D721Med (cell line): Measurements from ENCODE around the gene ICAM1.

Source experiments
- DNase-seq: peaks from one replicate; pipeline ENCODE4 v3.0.0; 2011; ENCODE audit warnings: low spot score; ENCODE audit not compliant: insufficient read length
- FAIRE-seq: peaks from 2 replicates; lab custom pipeline; 2011; peaks lifted over from hg19 to GRCh38; lab: Jason Lieb, UNC
- TF ChIP-seq, protein P1 (sequence below): IDR thresholded peaks from 2 replicates; pipeline ENCODE4 v1.5.1; 2012; ENCODE audit warnings: mild to moderate bottlenecking, control low read depth; ENCODE audit not compliant: insufficient read depth; ENCODE audit errors: missing control alignments

The ICAM1 gene

DNA sequence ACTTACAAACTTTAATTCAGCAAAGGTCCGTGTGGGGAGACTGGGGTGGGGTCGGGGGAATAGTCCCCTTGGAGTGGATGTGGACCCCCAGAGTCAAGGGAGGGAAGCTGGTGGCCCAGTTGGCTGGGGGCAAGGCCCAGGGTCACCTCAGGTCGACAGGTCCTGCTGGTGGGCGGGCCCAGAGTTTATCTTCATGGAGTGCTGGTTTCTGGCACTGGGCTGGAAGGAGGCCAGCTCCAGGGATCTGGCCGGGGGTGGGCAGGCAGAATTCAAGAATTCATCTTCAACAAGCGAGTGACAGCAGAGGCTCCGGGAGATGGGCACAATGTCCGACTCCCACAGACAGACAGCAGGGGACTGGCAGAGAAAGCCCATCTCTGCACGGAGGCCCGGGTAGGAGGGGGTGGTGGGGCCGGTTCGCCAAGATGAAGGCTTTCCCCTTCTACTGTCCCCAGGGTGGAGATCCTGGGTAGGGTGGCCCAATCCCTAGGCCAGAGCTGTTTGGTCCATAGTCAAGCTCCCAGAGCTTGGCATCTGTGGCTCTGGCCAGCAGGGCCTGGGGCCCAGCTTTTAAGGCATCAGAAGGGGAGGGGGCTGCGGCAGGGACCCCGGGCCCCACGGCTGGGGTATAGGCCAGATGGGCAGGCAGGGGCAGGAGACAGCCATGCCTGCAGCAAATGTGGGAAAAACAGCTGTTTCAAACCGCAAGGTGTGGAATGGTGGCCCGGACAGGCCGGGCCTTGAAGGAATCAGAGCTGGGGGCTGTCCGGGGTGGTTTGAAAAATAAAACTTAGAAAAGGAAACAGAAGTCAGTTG is 45.5 kb downstream of the ICAM1 start:
- DNase-seq (no peak), FAIRE-seq (no peak)
- TF ChIP-seq, protein P1, sequence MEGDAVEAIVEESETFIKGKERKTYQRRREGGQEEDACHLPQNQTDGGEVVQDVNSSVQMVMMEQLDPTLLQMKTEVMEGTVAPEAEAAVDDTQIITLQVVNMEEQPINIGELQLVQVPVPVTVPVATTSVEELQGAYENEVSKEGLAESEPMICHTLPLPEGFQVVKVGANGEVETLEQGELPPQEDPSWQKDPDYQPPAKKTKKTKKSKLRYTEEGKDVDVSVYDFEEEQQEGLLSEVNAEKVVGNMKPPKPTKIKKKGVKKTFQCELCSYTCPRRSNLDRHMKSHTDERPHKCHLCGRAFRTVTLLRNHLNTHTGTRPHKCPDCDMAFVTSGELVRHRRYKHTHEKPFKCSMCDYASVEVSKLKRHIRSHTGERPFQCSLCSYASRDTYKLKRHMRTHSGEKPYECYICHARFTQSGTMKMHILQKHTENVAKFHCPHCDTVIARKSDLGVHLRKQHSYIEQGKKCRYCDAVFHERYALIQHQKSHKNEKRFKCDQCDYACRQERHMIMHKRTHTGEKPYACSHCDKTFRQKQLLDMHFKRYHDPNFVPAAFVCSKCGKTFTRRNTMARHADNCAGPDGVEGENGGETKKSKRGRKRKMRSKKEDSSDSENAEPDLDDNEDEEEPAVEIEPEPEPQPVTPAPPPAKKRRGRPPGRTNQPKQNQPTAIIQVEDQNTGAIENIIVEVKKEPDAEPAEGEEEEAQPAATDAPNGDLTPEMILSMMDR, result no peak

DNA sequence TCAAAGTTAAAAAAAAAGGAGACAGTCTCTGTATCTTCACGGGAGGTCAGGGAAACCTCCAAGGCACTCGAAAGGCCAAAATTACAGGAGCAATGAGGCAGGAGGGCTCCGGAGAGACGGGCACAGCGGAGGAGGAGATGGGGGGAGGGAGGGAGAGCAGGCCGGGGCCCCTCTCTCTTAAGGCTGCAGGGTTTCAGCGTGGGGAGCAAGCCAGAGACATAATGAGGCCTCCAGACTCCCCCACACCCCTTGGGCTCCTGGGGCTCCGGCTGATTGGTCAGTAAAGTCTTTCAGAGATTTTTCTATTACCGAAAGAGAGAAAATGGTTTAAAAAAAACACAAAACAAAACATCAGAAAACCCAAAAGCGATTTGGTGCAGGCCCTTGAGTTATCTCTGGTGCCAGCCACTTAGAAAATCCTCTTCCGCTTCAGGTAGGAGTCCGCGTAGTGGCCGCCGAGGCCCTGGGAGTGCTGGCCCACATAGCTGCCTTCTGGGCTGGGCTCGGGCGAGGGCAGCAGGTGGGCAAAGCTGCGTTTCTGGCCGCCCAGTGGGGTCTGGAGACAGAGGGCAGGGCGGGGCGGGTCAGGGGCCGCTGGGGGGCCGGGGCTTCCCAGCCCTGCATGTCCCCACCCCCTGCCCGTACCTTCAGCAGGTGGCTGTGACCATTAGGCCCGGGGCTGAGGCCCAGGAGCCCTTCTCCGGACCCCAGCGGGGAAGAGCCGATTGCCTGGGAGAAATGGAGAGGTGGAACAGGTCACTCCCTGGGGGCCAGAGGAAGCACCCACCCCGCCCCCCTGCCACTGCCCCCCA is 46.3 kb downstream of the ICAM1 start:
- DNase-seq (no peak), FAIRE-seq (no peak)
- TF ChIP-seq, protein P1, result no peak

DNA sequence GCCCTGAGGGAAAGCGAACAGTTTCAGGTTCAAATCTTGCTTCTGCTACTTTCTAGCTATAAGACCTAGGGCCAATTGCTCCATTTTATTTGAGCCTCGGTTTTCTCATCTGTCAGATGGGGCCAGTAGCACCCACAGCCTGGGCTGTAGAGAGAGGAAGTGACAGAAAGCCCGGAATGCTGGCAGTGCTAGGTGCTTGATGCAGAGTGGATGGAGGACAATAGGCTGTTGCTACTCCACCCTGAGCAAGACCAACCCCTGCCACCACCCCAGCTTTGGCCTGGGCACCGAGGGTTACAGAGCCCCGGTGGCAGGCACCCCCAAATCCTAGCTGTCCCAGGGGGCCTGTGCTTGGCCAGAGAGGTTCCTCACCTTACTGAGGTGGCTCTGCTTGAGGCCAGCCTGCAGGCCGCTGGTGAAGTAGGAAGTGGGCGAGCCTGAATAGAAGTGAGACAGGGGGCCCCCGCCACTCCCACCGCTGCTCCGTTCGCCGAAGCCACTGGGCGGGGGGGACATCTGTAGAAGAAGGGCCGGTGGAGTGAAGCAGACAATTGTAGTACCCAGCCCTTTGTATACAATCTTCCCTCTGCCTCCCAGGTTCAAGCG is 47.0 kb downstream of the ICAM1 start:
- FAIRE-seq (no peak), DNase-seq (no peak)
- TF ChIP-seq, protein P1, result no peak

DNA sequence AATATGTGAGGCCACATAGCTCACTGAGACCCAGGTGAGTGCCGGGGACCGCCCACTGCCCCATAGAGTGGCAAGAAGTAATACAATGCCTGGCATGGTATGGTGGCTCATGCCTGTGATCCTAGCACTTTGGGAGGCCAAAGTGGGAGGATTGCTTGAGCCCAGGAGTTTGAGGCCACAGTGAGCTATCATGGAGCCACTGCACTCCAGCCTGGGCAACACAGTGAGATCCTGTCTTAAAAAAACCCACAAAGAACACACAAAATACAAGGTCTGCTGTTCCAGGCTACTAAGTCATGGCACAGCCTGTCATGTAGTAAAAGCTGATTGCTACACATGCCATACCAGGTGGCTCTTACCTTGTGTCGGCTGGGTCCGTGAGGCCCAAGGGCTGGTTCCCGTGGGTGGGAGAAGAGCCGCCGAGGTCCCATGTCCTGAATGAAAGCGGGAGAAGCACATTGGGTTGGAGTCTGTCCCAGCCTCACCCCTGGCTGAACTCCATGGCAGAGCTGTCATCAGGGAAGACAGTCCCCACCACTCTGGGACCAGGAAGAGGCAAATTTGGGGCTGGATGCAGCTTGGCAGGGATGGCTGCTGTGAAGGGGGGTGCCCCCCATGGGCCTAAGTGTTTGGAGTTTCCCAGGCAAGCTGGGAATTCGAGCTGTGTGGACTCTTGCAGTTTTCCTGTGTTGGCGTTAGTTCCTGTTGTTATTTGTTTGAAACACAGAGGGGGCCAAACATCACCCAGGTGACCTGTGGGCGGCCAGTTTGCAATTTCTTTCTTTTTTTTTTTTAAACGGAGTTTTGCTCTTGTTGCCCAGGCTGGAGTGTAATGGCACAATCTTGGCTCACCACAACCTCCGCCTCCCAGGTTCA is 48.1 kb downstream of the ICAM1 start:
- TF ChIP-seq, protein P1, result no peak
- no peak for FAIRE-seq
- DNase-seq, result no peak

DNA sequence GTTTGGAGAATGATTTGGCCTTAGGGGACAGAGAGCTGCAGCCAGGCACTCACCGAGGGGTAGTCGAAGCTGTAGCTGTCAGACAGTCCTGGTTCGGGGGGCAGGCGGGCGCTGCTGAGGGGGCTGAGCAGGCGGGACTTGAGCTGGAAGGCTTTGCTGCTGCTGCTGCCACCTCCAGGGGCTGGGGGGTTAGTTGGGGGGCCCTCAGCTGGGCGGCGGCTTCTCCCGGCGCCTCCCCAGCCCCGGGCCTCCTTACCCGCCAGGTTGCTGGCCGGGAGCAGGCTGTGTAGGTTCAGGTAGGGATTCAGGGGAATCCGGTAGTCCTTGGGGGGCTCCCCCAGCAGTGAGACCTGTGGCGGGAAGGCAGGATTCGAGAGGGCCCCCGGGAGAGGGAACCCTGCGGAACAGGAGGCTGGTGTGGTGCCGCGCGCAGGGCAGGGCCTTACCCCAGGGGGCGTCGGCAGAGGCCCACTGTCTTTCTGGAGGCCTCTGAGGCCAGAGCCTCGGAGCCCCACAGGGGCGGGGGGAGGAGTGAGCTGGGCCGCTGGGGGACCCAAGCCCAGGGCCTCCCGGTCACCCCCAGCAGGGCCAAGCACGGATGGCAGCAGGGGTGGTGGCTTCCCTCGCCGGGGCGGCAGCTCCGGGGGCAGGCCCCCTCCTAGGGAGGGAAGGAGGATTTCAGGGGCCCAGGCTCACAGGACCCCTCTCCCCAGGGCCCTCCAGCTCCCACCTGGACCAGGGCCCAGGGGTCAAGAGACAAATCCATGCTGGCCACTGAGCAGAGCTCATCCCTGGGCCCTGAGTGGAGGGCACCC is 49.9 kb downstream of the ICAM1 start:
- FAIRE-seq, result no peak

DNA sequence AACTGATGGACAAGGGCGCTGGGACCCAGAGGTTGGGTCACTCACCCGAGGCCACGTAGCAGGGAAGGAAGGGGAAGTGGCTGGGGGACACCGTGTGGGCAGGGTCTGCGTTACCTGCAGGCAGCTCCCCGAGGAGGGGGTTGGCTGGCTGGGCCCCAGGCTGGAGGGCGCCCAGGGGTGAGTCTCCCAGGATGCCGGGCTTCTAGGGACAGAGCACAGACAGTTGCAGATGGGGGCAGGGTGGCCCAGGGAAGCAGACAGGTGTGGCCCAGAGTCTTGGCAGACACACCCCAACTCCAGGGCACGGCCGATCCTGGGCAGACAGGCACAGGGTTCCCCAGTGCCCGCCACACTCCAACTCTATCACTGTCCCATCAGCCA is 50.5 kb downstream of the ICAM1 start:
- TF ChIP-seq, protein P1, result no peak
- DNase-seq (no peak), FAIRE-seq (no peak)

More for the DNA sequence above, 49.9 kb downstream of the ICAM1 start:
- TF ChIP-seq, protein P1, result no peak
- DNase-seq, result no peak
